Sigmoid colon (tissue), 7 donors: ENCODE results near the gene B3GALT4. TPM values are rescaled to one million over a fixed set of nuclear protein-coding genes. Genes with fewer than 3 reads are reported as not detected.
"Not testable (repeated sequence)": the region's sequence is repeated elsewhere in the genome, so short reads cannot be mapped to it uniquely, and the experiment has no call there.

ENCODE experiments used
- DNase-seq: peaks from one replicate; pipeline ENCODE4 v3.0.0-alpha.2; 2019
- H3K27ac ChIP-seq, 4 donors: fragments of 200-600 bp; sonication (generic); one replicate each; pipeline ENCODE4 v1.5.1; 2016 to 2019; ENCODE audit warnings: mild to moderate bottlenecking in 1 of 4
- H3K27me3 ChIP-seq, 3 donors: fragments of 200-600 bp; sonication (generic); one replicate each; pipeline ENCODE4 v1.5.1; 2019; ENCODE audit warnings: mild to moderate bottlenecking in 1 of 3
- H3K36me3 ChIP-seq, 4 donors: fragments of 200-600 bp; sonication (generic); one replicate each; pipeline ENCODE4 v1.5.1; 2016 to 2019
- H3K4me1 ChIP-seq, 4 donors: fragments of 200-600 bp; sonication (generic); one replicate each; pipeline ENCODE4 v1.5.1; 2017 to 2019
- H3K4me3 ChIP-seq, 4 donors: fragments of 200-600 bp; sonication (generic); one replicate each; pipeline ENCODE4 v1.5.1; 2017 to 2019; ENCODE audit warnings: mild to moderate bottlenecking in 2 of 4, moderate library complexity in 1 of 4
- H3K9me3 ChIP-seq, 4 donors: fragments of 200-600 bp in 3 of 4; sonication (generic) in 3 of 4; one replicate each; pipeline versions ENCODE4 v1.5.1 to v1.6.1; 2013 to 2019
- CTCF ChIP-seq, 4 experiments: fragments of 450-650 bp in 3 of 4; fragments of 200-600 bp in 1 of 4; IDR thresholded peaks; one replicate each; pipeline ENCODE4 v1.5.1; 2016 to 2019; ENCODE audit warnings: antibody characterized with exemption in 4 of 4, mild to moderate bottlenecking in 3 of 4, moderate library complexity in 2 of 4
- EP300 ChIP-seq, 4 donors: sonication (generic); formaldehyde crosslinking; IDR thresholded peaks; one replicate each; pipeline ENCODE4 v1.6.1; 2017; ENCODE audit warnings: antibody characterized with exemption in 4 of 4
- POLR2A ChIP-seq, 2 donors: fragments of 450-650 bp; IDR thresholded peaks; one replicate each; pipeline ENCODE4 v1.6.1; 2016; ENCODE audit warnings: antibody characterized with exemption in 2 of 2, mild to moderate bottlenecking in 2 of 2, moderate library complexity in 2 of 2
- POLR2AphosphoS5 ChIP-seq, 4 donors: sonication (generic); formaldehyde crosslinking; IDR thresholded peaks; one replicate each; pipeline ENCODE4 v1.6.1; 2017; ENCODE audit warnings: antibody characterized with exemption in 4 of 4
- WGBS, 2 donors: extraction: QIAGEN DNeasy Blood & Tissue Kit; methylation state at CpG; one replicate each; pipeline ENCODE4 v1.1.7; 2013; 5-methylcytosine and 5-hydroxymethylcytosine counted together
- intact Hi-C: fragments of 100-400 bp; cut with DNase I; formaldehyde crosslinking; loops from one replicate; pipeline ENCODE4 v1.15.1; 2023
- polyA plus RNA-seq, 3 donors: library from polyadenylated mRNA; stranded (reverse); fragments of 200-250 nt; gene quantifications; one replicate each; pipeline ENCODE4 v1.2.3, GENCODE V29; 2013
- total RNA-seq, 4 donors: library from RNA; depleted of rRNA; stranded (reverse); fragments of >200 nt; gene quantifications; one replicate each; pipeline ENCODE4 v1.1.0, GENCODE V29; 2016
- donor health status: healthy with polysubstance abuse.
- donor health status: Bipolar disorder and iron deficiency.
- donor health status: healthy.

Gene B3GALT4
- total and polyA plus RNA-seq, 7 donors, result 7.2 to 23.6 (median 19.2) TPM

- no peak overlapping the region for H3K27ac ChIP-seq
- H3K9me3 ChIP-seq, result no peaks in the 10 kb centered on the region
- H3K27me3 ChIP-seq, result no peaks in the 10 kb centered on the region
- H3K4me3 ChIP-seq, result no peak overlapping the region
- TF ChIP-seq CTCF (IDR thresholded peaks at IDR 0.05), result no peak
- TF ChIP-seq EP300 (IDR thresholded peaks at IDR 0.05), result no peak
- TF ChIP-seq POLR2AphosphoS5 (IDR thresholded peaks at IDR 0.05), result no peak
- no peak for TF ChIP-seq POLR2A (IDR thresholded peaks at IDR 0.05)
- WGBS, 2 donors, result 85 to 92% methylated on average over 6 of the region's 6 CpGs
- peaks cover 0 to 26% (median 23%) of the 10 kb centered on the region in 4 donors for H3K4me1 ChIP-seq
- H3K36me3 ChIP-seq, result peaks cover 6 to 75% (median 14%) of the 10 kb centered on the region in 4 donors
- intact Hi-C loops, result no loop called here
- DNase-seq, result no peak
Measured at GRCh38 chr6:33280539-33280938, 3.6 kb downstream of the B3GALT4 start.

GRCh38 chr6:33285214-33285613 is 8.3 kb downstream of the B3GALT4 start:
- peaks cover 5 to 70% (median 20%) of the 10 kb centered on the region in 4 donors for H3K36me3 ChIP-seq
- H3K9me3 ChIP-seq, H3K4me3 ChIP-seq, intact Hi-C loops, H3K27me3 ChIP-seq, DNase-seq, H3K27ac ChIP-seq: not testable (repeated sequence)
- WGBS, 2 donors, result 87 to 94% methylated on average over 4 of the region's 4 CpGs
- H3K4me1 ChIP-seq, result peaks cover 0 to 22% (median 18%) of the 10 kb centered on the region in 4 donors

- Histone ChIP-seq H3K36me3 (peaks cover 7 to 68% (median 28%) of the 10 kb centered on the region in 4 donors), H3K27ac (no peak overlapping the region), H3K4me3 (no peak overlapping the region), H3K9me3 (no peaks in the 10 kb centered on the region), H3K27me3 (no peaks in the 10 kb centered on the region), H3K4me1 (peaks cover 0 to 30% (median 23%) of the 10 kb centered on the region in 4 donors)
- TF ChIP-seq CTCF (IDR thresholded peaks at IDR 0.05), result no peak
- TF ChIP-seq POLR2AphosphoS5 (IDR thresholded peaks at IDR 0.05), result no peak
- TF ChIP-seq POLR2A (IDR thresholded peaks at IDR 0.05), result no peak
- TF ChIP-seq EP300 (IDR thresholded peaks at IDR 0.05), result no peak
- DNase-seq, result no peak
- 94% methylated on average over 22 of the region's 22 CpGs for WGBS, 2 donors
- intact Hi-C loops, result no loop called here
Measured at GRCh38 chr6:33286946-33287914, 10.3 kb downstream of the B3GALT4 start.

GRCh38 chr6:33288141-33288920 is 11.4 kb downstream of the B3GALT4 start:
- DNase-seq, result no peak
- Histone ChIP-seq H3K9me3 (no peaks in the 10 kb centered on the region), H3K27me3 (no peaks in the 10 kb centered on the region), H3K27ac (peak overlapping the region; percentile 80 to 88 (median 82)), H3K4me1 (peaks cover 0 to 30% (median 23%) of the 10 kb centered on the region in 4 donors), H3K4me3 (peak overlapping the region; percentile 61 to 73 (median 69)), H3K36me3 (peaks cover 14 to 68% (median 28%) of the 10 kb centered on the region in 4 donors)
- 7 to 13% methylated on average over 21 of the region's 21 CpGs for WGBS, 2 donors
- intact Hi-C loops, result no loop called here
- TF ChIP-seq POLR2A (IDR thresholded peaks at IDR 0.05) (no peak), EP300 (IDR thresholded peaks at IDR 0.05) (no peak), POLR2AphosphoS5 (IDR thresholded peaks at IDR 0.05) (no peak), CTCF (IDR thresholded peaks at IDR 0.05) (no peak)
